Measurements from ENCODE around the gene PCAT6.

Gene PCAT6

GRCh38 chr1:202850593-202851362 is 40.0 kb downstream of the PCAT6 start:
- DNase-seq, result no peak

- DNase-seq, result peak; percentile 33
These were observed 41.6 kb downstream of the PCAT6 start for GRCh38 chr1:202852163-202852904.

GRCh38 chr1:202854787-202855186 is 44.0 kb downstream of the PCAT6 start:
- DNase-seq, result no peak

GRCh38 chr1:202856014-202856413 is 45.3 kb downstream of the PCAT6 start:
- DNase-seq, result no peak

- DNase-seq, result no peak
These were observed 46.4 kb downstream of the PCAT6 start for GRCh38 chr1:202857136-202857610.

- DNase-seq, result no peak
These were observed 47.6 kb downstream of the PCAT6 start for GRCh38 chr1:202858331-202858730.

- DNase-seq, result no peak
These were observed 48.1 kb downstream of the PCAT6 start for GRCh38 chr1:202858789-202859414.

GRCh38 chr1:202860744-202861419 is 50.1 kb downstream of the PCAT6 start:
- peak; percentile 29 for DNase-seq

Data from activated naive CD4-positive, alpha-beta T cell treated with Interleukin-2 at 50 U/mL for 16 hours (primary cell).